ENCODE data around the gene BTF3. TPM values are rescaled to one million over a fixed set of nuclear protein-coding genes. Genes with fewer than 3 reads are reported as not detected.

Gene BTF3
- total and polyA plus RNA-seq, 9 of the 15 experiments (the other 6 are each of a cell fraction or from before 2014, with no cell fraction given): 534 to 1,637 (median 848) TPM

- TF ChIP-seq, protein P1, sequence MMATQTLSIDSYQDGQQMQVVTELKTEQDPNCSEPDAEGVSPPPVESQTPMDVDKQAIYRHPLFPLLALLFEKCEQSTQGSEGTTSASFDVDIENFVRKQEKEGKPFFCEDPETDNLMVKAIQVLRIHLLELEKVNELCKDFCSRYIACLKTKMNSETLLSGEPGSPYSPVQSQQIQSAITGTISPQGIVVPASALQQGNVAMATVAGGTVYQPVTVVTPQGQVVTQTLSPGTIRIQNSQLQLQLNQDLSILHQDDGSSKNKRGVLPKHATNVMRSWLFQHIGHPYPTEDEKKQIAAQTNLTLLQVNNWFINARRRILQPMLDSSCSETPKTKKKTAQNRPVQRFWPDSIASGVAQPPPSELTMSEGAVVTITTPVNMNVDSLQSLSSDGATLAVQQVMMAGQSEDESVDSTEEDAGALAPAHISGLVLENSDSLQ (IDR thresholded peaks at IDR 0.05): peak; percentile 60; the same call in 1 of the 2 replicates
- TF ChIP-seq GTF2B (IDR thresholded peaks at IDR 0.05; ENCODE audit: extremely low read depth, insufficient read length) (no peak), GABPB1 (CRISPR knock-in tag; IDR thresholded peaks at IDR 0.05) (no peak), BHLHE40 (IDR thresholded peaks at IDR 0.05; ENCODE audit: low read length) (no peak), FOXK2 (conservative IDR thresholded peaks at IDR 0.05 in 1 of 2, IDR thresholded peaks at IDR 0.05 in 1 of 2; ENCODE audit: low read depth in 2 of 2) (no peak), PHB2 (IDR thresholded peaks at IDR 0.05; ENCODE audit: low read depth) (no peak), RB1 (IDR thresholded peaks at IDR 0.05; ENCODE audit: low read depth) (no peak), ZNF561 (CRISPR knock-in tag; conservative IDR thresholded peaks at IDR 0.05) (no peak), TOE1 (IDR thresholded peaks at IDR 0.05; ENCODE audit: borderline replicate concordance) (no peak), TOE1 (CRISPR knock-in tag; IDR thresholded peaks at IDR 0.05; ENCODE audit: borderline replicate concordance, low read depth) (no peak), ZFP36 (IDR thresholded peaks at IDR 0.05; ENCODE audit: low read depth, low read length, partially characterized antibody) (no peak), NFIC (IDR thresholded peaks at IDR 0.05) (peak; percentile 63), SIX5 (IDR thresholded peaks at IDR 0.05; ENCODE audit: borderline replicate concordance in 1 of 2, insufficient read depth in 1 of 2, low read depth in 1 of 2, low read length in 2 of 2) (no peak), SMARCB1 (IDR thresholded peaks at IDR 0.05; ENCODE audit: insufficient read length, low read depth) (no peak), CBX3 (IDR thresholded peaks at IDR 0.05; ENCODE audit: borderline replicate concordance in 1 of 2, low read length in 2 of 2) (no peak), TBP (optimal IDR thresholded peaks at IDR 0.05; ENCODE audit: low read depth, low read length) (peak; percentile 39), HMGN3 (IDR thresholded peaks at IDR 0.05; ENCODE audit: borderline replicate concordance, extremely low read depth, insufficient read length, low read depth, low read length) (no peak), HOXB6 (CRISPR knock-in tag; IDR thresholded peaks at IDR 0.05; ENCODE audit: borderline replicate concordance) (no peak), E2F5 (CRISPR knock-in tag; IDR thresholded peaks at IDR 0.05) (no peak), MTF1 (CRISPR knock-in tag; IDR thresholded peaks at IDR 0.05; ENCODE audit: borderline replicate concordance) (no peak), PHF21A (IDR thresholded peaks at IDR 0.05; ENCODE audit: borderline replicate concordance, low read depth) (no peak)
- TF ChIP-seq, protein P2, sequence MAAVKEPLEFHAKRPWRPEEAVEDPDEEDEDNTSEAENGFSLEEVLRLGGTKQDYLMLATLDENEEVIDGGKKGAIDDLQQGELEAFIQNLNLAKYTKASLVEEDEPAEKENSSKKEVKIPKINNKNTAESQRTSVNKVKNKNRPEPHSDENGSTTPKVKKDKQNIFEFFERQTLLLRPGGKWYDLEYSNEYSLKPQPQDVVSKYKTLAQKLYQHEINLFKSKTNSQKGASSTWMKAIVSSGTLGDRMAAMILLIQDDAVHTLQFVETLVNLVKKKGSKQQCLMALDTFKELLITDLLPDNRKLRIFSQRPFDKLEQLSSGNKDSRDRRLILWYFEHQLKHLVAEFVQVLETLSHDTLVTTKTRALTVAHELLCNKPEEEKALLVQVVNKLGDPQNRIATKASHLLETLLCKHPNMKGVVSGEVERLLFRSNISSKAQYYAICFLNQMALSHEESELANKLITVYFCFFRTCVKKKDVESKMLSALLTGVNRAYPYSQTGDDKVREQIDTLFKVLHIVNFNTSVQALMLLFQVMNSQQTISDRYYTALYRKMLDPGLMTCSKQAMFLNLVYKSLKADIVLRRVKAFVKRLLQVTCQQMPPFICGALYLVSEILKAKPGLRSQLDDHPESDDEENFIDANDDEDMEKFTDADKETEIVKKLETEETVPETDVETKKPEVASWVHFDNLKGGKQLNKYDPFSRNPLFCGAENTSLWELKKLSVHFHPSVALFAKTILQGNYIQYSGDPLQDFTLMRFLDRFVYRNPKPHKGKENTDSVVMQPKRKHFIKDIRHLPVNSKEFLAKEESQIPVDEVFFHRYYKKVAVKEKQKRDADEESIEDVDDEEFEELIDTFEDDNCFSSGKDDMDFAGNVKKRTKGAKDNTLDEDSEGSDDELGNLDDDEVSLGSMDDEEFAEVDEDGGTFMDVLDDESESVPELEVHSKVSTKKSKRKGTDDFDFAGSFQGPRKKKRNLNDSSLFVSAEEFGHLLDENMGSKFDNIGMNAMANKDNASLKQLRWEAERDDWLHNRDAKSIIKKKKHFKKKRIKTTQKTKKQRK (IDR thresholded peaks at IDR 0.05; ENCODE audit: borderline replicate concordance, low read depth, low read length): no peak
- TF ChIP-seq, protein P3, sequence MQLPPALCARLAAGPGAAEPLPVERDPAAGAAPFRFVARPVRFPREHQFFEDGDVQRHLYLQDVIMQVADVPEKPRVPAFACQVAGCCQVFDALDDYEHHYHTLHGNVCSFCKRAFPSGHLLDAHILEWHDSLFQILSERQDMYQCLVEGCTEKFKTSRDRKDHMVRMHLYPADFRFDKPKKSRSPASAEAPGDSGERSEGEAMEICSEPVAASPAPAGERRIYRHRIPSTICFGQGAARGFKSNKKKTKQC (CRISPR knock-in tag; IDR thresholded peaks at IDR 0.05): no peak
Measured at GRCh38 chr5:73488806-73489205, 9.4 kb upstream of the BTF3 start (continued).
